CD1c-positive myeloid dendritic cell (primary cell): ENCODE data around the gene LYPLA2.
A peak's percentile ranks its signal among the peaks of the same experiment; 100 is the strongest.
"Not testable (repeated sequence)": the region's sequence is repeated elsewhere in the genome, so short reads cannot be mapped to it uniquely, and the experiment has no call there.

Experiments used
- DNase-seq: peaks from one replicate; pipeline ENCODE4 v3.0.0-alpha.2; 2016; ENCODE audit errors: extremely low spot score

Gene LYPLA2

GRCh38 chr1:23779826-23780371, 11.0 kb upstream of the LYPLA2 start:
- DNase-seq = peak; percentile 21

DNA sequence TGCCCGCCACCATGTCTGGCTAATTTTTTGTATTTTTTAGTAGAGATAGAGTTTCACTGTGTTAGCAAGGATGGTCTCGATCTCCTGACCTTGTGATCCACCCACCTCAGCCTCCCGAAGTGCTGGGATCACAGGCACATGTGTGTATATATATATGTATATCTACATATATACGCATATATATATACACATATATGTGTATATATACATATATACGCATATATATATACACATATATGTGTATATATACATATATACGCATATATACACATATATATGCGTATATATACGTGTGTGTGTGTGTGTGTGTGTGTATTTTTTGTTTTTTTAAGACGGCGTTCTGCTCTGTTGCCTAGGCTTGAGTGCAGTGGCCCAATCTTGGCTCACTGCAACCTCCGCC, 7.8 kb upstream of the LYPLA2 start:
- not testable (repeated sequence) for DNase-seq

DNA sequence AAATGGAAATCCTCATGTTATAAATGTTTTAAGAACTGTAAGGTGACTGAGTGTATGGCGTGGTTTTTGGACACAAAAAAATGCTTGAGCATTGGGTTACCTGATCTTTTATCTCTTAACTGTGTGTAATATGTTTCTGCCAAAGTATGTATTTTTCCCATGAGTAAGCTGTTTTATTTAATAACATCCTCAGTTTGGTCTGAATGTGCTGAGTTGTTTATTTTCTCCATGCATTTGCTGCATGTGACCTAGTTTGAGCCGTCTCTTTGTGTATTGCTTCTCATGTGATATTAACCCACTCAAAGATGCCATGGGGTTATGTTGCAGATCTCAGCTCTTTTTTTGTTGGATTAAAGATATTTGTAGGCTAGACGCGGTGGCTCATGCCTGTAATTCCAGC, 6.1 kb upstream of the LYPLA2 start:
- no peak for DNase-seq

GRCh38 chr1:23787701-23788100, 3.2 kb upstream of the LYPLA2 start:
- DNase-seq = no peak

DNA sequence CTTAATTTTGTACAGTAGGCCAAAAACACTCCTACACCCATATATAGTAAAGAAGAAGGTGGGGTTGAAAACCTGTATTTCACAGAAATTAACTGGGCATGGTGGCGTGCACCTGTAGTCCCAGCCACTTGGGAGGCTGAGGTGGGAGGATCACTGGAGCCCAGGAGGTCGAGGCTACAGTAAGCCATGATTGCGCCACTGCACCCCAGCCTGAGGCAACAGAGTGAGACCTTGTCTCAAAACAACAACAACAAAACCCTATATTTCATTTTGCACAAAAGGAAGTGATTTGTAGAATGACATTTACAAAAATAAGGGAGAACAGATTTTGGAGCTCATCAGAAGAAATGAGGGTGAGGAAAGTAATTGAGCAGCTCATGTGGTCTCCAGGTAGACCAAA, 2.2 kb upstream of the LYPLA2 start:
- no peak for DNase-seq

DNA sequence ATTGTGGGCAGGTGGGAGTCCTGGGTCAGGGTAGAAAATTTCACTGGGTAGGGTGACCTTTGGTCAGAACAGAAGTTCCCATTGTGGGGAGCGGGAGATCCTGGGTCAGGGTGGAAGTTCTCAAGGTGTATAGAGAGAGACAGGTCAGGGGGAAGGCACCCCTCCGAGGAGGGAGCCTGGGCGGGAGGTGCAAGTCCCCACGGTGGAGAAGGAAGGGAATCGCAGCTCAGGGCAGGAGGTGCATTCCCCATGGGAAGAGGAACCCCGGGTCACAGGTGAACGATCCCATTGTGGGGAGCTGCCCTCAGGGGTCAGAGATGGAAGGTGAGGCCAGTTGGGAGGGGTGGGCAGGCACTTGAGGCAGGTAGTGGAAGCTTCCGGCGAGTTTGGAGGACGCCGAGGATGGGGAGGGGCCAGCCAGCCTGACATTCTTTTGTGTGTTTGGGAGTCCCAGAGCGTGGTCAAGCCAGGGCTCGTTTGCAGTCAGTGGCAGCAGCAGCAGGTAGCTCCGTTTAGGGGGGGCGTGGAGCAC, 637 bp downstream of the LYPLA2 start:
- no peak for DNase-seq

- DNase-seq = no peak
Observed at GRCh38 chr1:23792151-23792945, 1.4 kb downstream of the LYPLA2 start.

- DNase-seq = peak; percentile 44
Observed at GRCh38 chr1:23793018-23793781, 2.3 kb downstream of the LYPLA2 start.

GRCh38 chr1:23793861-23794731, 3.2 kb downstream of the LYPLA2 start:
- DNase-seq = no peak

GRCh38 chr1:23794732-23795182, 3.8 kb downstream of the LYPLA2 start:
- DNase-seq = not testable (repeated sequence)

GRCh38 chr1:23795676-23796465, 4.9 kb downstream of the LYPLA2 start:
- no peak for DNase-seq

DNA sequence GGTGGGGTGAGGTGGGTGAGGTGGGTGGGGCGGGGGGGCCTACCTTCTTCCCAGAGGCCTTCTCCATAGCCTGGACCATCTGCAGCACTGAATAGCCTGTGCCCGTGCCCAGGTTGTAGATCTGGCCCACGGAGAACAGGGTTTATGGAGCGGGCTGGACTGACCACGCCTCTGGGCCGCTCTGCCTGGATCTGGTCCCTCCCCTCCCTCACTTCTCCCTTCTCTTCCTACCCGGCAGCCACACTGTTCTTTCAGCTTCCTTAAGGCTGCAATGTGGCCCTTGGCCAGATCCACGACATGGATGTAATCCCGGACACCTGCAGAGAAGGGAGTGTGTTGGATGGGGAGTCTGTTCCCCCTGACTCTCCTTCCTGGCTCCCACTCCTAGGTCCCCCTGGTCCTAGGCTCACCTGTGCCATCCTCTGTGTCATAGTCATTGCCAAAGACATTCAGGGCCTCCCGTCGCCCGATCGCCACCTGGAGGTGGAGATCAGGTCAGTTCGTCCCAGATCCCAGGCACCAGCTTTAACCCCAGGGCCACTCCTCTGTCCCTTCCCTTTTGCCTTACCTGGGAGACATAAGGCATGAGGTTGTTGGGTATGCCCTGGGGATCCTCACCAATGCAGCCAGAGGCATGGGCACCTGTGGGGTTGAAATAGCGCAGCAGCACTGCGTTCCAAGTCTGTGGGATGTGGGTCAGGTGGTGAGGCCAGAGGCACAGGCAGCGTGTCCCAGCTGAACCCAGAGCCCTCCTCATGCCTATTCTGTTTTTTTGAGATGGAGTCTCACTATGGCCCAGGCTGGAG, 5.7 kb downstream of the LYPLA2 start:
- DNase-seq = no peak

DNA sequence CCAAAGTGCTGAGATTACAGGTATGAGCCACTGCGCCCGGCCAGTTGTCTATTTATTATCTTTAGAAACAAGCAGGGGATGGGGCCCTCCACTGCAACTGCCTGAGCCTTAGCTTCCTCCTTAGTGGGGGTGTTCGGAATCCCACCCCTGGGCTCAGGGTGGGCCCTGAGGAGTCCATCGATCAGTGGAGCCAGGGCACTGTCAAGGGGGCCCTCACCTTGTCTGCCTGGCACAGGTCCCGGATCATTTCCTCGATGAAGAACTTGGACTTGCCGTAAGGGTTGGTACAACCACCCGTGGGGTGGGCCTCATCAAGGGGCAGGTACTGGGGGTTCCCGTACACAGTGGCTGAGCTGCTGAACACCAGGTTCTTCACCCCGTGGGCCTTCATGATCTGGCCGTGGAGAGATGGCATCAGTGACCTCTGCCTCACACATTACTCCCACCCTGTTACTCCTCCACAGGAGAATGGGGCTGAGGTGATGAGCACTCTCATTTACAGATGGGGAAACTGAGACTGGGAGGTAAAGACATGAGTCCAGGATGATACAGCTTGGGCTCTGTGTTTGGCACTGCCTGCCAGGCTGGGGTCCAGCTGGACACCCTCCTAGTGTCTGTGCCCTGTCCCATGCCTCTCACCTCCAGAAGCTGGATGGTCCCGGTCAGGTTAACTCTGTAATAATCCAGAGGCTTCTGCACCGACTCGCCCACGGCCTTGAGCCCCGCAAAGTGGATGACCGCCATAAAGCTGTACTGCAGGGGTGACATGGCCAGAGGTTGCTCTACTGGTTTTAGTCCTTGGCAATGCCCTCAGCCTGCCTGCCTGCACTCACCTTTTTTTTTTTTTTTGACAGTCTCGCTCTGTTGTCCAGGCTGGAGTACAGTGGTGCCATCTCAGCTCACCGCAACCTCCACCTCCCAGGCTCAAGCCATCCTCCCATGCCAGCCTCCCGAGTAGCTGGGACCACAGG, 6.8 kb downstream of the LYPLA2 start:
- DNase-seq = no peak

- DNase-seq = no peak
Observed at GRCh38 chr1:23798662-23799142, 7.8 kb downstream of the LYPLA2 start.

DNA sequence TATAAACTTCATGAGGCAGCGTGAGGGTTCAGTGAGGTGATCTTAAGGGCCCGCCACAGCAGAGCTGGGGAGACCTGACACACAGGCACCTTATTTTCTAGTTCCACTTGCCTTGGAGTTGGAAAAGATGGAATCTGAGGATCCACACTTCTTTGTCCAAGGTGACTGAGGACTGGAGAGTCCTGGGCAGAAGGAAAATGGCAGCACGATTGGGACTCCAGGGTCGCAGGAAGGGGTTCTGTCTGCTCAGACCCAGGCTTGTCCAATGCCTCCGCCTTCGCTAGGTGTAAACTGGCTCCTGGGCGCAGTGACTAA, 8.3 kb downstream of the LYPLA2 start:
- DNase-seq = no peak

DNA sequence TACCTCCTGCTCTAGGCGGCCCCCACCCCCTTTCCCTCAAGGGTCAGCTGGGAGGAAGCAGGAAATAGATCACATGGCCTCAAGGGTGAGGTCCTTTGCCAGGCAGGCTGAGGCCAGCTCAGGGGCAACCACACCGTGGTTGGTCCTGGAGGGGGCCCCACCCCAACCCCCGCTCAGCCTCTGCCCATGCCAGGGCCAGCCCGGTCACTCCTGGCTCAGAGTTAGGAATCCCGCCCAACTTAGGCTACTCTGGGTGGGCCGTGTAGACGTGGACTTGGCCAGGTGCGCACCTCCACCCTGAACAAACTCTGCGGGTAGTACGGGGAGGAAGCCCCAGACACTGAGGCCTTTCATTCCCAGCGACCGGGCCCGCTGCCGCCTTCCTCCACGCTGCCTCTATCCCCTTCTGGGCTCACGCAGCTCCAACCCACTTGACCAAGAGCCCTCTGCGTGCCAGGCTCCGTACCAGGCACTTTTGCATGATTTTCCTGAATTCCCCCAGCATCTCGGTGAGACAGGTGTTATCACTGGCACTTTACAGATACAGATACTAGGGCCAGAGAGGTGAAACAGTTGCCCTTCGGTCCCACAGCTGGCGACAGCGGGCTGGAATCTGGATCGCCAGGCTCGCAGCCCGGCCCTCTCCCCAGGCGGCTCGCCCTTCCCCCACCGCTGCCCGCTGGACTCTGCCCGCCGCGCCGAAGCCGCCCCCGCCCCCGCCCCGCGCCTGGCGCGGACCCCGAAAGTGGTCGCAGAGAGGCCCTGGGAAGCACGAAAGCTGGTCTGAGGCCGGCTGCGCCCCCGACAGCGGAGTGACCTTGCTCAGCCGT, 8.8 kb downstream of the LYPLA2 start:
- peak; percentile 38 for DNase-seq

DNA sequence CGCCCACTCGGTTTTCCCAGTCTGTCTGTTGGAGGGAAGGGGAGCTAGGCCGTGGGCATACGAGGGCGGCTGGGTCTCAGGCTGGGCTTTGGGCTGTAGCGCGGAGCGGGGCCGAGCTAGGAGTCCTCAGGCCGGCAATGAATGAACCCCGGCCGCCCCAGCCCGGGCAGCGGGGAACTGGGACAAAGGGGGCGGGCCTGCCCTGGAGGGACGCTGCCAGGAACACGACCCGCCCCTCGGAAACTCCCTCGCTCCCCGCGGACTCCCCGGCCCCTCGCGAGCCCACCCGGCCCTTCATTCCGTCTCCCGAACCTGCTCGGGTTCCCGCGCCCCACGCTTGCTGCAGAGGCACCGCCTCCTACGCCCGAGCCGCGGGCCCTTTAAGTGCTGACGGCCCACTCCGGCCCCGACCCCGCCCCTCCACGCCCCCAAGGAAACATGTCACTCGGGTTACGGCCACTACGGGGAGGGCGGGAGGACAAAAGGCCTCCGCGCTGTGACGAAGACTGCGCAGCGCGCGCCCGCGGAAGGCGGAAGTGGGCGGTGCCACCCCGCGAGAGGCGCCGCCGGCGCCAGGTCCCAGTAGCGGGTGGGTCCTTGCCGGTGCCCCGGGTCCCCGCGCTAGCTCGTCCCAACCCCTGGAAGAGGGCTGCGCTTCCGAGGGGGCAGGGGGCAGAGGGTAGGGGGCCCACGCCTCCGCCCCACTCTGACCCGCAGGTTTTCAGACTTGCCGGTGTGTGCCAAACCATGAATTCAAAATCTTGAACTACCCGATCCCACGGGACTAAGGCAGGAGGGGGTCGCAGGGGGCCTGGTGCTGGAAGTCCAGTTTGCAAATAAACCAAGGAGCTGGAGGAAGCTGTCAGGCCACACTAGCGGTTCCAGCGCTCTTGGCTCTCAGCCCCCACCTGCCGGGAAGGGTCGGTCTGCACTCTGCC, 9.7 kb downstream of the LYPLA2 start, which contains the start of gene GALE:
Gene GALE, minus strand, starts transcription at position 355 of the 938 bp plus-strand sequence. CDS start 1,747 bp downstream, outside the sequence.
- peak; percentile 98 for DNase-seq
